Posterior cingulate gyrus (tissue), 11 donors: ENCODE measurements around the gene SRRM3.
"Not testable (repeated sequence)": the region's sequence is repeated elsewhere in the genome, so short reads cannot be mapped to it uniquely, and the experiment has no call there.

Source experiments
- DNase-seq, 10 donors: peaks; one replicate each; pipeline versions ENCODE4 v3.0.0 to v3.0.0-alpha.2; 2020 to 2021; ENCODE audit warnings: mixed read lengths in 3 of 10
- intact Hi-C: fragments of 100-400 bp; cut with DNase I; formaldehyde crosslinking; loops from one replicate; pipeline ENCODE4 v1.15.1; 2023

Gene SRRM3

DNA sequence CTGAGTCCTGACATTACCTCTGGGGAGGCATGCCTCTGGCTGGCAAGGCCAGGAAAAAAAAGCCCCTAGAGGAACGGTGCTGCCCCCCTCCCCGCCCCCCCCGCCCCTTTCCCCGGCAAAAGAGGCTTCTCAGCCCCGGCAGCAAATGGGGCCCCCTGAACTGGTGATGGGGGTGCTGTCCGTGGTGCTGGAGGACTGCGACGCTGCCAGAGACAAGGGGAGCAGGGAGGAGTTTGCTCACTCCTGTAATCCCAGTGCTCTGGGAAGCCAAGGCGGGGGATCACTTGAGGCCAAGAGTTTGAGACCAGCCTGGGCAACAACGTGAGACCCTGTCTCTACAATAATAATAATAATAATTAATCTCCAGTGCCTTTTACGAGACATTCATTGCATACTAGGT is 23.7 kb downstream of the SRRM3 start:
- DNase-seq, result no peak
- intact Hi-C loops, result no loop called here

- no peak for DNase-seq
- intact Hi-C loops, result no loop called here
These were observed 24.3 kb downstream of the SRRM3 start for GRCh38 chr7:76225951-76226350.

- intact Hi-C loops, result not testable (repeated sequence)
These were observed 25.3 kb downstream of the SRRM3 start for GRCh38 chr7:76226878-76227423.

GRCh38 chr7:76230214-76230613 is 28.5 kb downstream of the SRRM3 start:
- intact Hi-C loops, result no loop called here
- DNase-seq, result no peak

More at GRCh38 chr7:76226878-76227423, 25.3 kb downstream of the SRRM3 start:
- not testable (repeated sequence) for DNase-seq

DNA sequence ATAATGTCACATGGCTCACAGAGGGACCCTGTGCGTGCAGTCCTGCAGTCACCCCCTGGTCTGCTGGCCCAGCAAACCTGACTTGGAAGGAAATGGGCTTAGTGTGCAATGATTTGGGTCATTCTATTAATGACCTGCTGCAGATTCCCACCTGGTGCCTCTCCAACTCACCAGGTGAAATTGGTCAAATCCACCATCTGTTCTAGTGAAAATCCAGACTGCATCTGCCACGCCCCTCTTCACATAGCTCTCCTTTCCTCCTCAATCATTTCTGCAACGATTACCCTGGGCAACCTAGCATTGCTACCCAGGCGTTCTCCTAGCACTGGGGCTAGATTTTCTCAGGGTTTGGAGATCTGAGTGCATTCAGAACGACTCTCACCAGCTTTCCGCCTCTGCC is 29.4 kb downstream of the SRRM3 start:
- intact Hi-C loops, result no loop called here

DNA sequence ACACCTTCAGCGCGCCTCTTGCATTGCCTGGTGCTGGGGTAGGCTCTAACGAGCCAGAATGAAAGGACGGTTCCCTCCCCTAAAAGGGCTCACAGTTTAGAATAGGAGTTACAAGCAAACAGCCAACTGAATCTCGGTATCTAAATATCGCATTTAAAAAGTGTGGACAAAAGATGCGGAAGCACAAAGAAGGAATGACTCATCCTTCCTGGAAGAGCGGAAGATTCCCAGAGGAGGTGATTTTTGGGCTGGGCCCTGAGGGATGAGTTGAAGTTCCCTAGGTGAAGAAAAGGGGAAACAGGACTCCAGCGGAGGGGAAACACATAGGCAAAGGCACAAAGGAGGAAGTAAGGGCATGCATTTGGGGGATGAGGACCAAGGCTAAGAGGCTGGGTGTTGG is 29.9 kb downstream of the SRRM3 start:
- intact Hi-C loops, result no loop called here
- DNase-seq, result no peak

More for the DNA sequence above, 29.4 kb downstream of the SRRM3 start:
- no peak for DNase-seq

DNA sequence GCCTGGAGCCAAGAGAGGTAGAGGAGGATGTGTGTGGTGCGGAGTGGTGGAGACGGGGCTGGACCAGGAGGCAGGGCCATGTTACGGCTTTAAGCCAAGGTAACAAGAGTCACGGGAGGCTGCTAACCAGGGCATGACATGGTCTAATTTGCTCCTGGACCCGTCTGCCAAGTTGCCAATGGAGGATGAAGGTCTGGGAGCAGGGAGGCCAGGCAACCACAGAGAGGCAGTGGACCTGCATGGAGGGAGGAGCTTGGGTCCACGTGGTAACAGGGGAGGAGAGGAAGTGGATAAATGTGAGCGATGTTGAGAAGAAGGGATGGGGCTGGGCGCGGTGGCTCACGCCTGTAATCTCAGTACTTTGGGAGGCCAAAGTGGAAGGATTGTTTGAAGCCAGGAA is 31.0 kb downstream of the SRRM3 start:
- no peak for DNase-seq
- intact Hi-C loops, result no loop called here

GRCh38 chr7:76233538-76234281 is 32.0 kb downstream of the SRRM3 start:
- no peak for DNase-seq
- intact Hi-C loops, result no loop called here

DNA sequence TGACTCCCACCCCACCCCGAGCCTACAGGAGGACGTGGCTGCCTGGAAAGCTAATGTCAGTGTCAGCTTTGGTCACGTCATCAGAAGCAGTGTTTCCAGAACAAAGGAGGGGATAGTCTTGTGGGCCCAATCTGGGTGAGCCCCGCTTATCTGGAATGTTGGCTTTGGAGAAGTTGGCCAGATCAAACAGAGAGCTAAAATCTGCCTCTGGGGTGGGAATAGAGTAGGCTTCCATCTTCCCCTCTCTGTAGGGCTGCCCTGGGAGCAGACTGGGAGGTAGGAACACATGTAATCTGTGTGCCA is 32.5 kb downstream of the SRRM3 start:
- intact Hi-C loops, result no loop called here

GRCh38 chr7:76234931-76235441 is 33.3 kb downstream of the SRRM3 start:
- intact Hi-C loops, result no loop called here
- DNase-seq, result peak; percentile 53 to 96 (median 73)

More for the DNA sequence above, 32.5 kb downstream of the SRRM3 start:
- DNase-seq, result no peak

- no peak for DNase-seq
These were observed 34.5 kb downstream of the SRRM3 start for GRCh38 chr7:76236224-76236623.

GRCh38 chr7:76238326-76238725 is 36.6 kb downstream of the SRRM3 start:
- DNase-seq, result no peak
- intact Hi-C loops, result no loop called here

More at GRCh38 chr7:76236224-76236623, 34.5 kb downstream of the SRRM3 start:
- intact Hi-C loops, result no loop called here

GRCh38 chr7:76241141-76241540 is 39.4 kb downstream of the SRRM3 start:
- intact Hi-C loops, result no loop called here
- DNase-seq, result no peak

DNA sequence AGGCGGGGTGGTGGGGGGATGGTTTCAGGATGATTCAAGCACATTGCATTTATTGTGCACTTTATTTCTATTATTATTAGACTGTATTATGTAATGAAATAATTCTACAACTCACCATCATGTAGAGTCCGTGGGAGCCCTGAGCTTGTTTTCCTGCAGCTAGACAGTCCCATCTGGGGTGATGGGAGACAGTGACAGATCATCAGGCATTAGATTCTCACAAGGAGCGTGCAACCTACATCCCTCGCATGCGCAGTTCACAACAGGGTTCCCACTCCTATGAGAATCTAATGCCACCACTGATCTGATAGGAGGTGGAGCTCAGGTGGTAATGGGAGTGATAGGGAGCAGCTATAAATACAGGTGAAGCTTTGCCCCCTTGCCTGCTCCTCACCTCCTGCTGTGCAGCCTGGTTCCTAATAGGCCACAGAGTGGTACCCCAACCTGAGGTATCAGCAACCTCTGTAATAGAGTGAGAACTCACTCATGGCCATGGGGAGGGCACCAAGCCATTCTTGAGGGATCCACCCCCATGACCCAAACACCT is 40.9 kb downstream of the SRRM3 start:
- intact Hi-C loops, result not testable (repeated sequence)
- DNase-seq, result peak in 1 of 10 donors; percentile 10

DNA sequence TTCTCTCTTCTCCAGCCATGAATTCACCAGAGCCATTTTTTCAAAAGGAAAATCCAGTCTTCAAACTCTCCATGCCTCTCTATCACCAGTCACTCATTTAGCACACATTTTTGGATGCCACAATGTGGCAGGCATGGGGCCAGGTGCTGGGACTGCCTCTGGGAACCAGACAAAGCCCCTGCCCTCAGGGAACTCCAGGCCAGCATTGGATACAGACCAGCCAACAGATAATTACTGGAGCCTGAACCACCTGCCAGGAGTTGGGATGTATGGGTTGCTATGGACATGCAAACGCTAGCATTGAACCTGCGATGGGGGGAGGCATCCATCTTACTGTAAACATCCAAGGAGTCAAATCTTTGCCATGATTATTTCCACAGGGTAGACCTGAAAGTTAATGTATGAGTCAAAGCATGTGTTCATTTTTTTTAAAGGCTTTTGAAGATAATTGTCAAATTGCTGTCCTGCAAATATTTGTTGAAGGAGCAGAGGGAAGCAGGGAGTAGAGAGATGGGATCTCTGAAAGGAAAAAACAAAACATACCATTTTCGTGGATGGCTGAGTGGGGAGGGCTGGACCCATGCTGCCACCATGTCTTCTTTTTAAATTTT is 43.2 kb downstream of the SRRM3 start:
- peak in 1 of 10 donors; percentile 76 for DNase-seq
- intact Hi-C loops, result no loop called here

- intact Hi-C loops, result no loop called here
- peak in 1 of 10 donors; percentile 33 for DNase-seq
These were observed 45.2 kb downstream of the SRRM3 start for GRCh38 chr7:76246804-76247389.

DNA sequence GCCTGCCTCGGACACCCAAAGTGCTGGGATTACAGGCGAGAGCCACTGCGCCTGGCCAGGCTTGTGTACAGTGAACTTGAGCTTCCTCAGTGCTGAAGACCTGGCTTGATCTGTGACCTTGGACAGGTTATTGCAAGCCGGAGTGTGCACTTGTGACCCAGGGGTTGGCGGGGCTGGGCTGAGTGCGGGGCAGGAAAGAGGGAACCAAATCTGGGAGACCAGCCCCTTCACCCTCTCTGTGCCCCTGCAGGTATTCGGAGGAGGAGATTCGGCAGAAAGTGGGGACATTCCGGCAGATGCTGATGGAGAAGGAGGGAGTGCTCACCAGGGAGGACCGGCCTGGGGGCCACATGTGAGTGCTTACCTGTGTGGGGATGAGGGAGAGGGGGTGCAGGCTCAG is 46.2 kb downstream of the SRRM3 start:
- peak in 1 of 10 donors; percentile 47 for DNase-seq
- intact Hi-C loops, result no loop called here

DNA sequence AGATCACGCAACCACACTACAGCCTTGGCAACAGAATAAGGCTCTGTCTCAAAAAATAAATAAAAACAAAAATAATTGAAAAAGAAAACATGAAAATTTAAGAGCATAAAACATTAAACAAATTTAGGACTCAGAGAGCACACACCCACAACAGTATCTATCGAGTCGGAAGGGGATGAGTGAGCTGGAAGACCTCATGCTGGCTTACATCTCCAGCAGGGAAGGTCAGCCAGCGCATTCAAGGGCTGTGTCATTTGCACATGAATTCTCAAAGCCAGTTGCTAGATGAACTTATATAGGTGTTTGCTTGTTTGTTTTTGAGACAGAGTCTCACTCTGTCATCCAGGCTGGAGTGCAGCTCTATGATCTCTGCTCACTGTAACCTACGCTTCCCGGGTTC is 50.3 kb downstream of the SRRM3 start:
- intact Hi-C loops, result no loop called here
- DNase-seq, result peak in 1 of 10 donors; percentile 9

DNA sequence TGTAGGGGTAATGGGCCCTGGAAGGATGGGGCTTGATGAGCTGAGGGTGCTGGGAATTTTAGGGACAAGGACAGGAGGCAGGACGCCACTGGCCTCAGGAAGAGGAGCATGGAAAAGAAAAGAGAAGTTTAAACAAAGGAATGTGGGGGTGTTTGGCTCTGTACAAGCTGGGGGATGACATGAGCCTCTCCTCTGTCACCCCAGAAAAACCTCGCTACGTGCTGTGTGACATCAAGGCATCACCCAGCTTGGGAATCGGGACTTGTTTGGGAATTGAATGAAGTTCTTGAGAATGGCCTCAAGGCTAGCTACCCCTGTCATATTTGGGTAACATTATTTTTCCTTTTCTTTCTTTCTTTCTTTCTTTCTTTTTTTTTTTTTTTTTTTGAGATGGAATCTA is 53.1 kb downstream of the SRRM3 start:
- intact Hi-C loops, result no loop called here
- no peak for DNase-seq

- intact Hi-C loops, result no loop called here
These were observed 56.3 kb downstream of the SRRM3 start for GRCh38 chr7:76257973-76258372.

More at GRCh38 chr7:76257973-76258372, 56.3 kb downstream of the SRRM3 start:
- no peak for DNase-seq
